Neural progenitor cell (in vitro differentiated cells): Measurements from ENCODE around the gene RALGAPA2. TPM values are rescaled to one million over a fixed set of nuclear protein-coding genes. Genes with fewer than 3 reads are reported as not detected.

ENCODE experiments used
- DNase-seq: peaks from one replicate; pipeline ENCODE4 v3.0.0-alpha.2; 2016; ENCODE audit warnings: low spot score
- H2AFZ ChIP-seq: fragments of 200-600 bp; sonication (generic); replicated peaks from 2 replicates; pipeline ENCODE4 v1.6.1; 2016; ENCODE audit warnings: antibody characterized with exemption
- H3F3A ChIP-seq: fragments of 200-600 bp; sonication (generic); 2 replicates; pipeline ENCODE4 v1.6.1; 2016; ENCODE audit warnings: antibody characterized with exemption, low read depth
- H3K27ac ChIP-seq: fragments of 200-600 bp; sonication (generic); 2 replicates; pipeline ENCODE4 v1.5.1; 2016; ENCODE audit warnings: mild to moderate bottlenecking
- H3K27me3 ChIP-seq: fragments of 200-600 bp; sonication (generic); 2 replicates; pipeline ENCODE4 v1.6.1; 2016; ENCODE audit warnings: mild to moderate bottlenecking, moderate library complexity
- H3K36me3 ChIP-seq: fragments of 200-600 bp; sonication (generic); 2 replicates; pipeline ENCODE4 v1.5.1; 2016
- H3K4me1 ChIP-seq: fragments of 200-600 bp; sonication (generic); 2 replicates; pipeline ENCODE4 v1.6.1; 2016; ENCODE audit warnings: mixed run types
- H3K4me2 ChIP-seq: fragments of 200-600 bp; sonication (generic); 2 replicates; pipeline ENCODE4 v1.6.1; 2016
- H3K4me3 ChIP-seq: fragments of 200-600 bp; sonication (generic); 2 replicates; pipeline ENCODE4 v1.5.1; 2016
- H3K79me2 ChIP-seq: fragments of 200-600 bp; sonication (generic); 2 replicates; pipeline ENCODE4 v1.6.1; 2016; ENCODE audit warnings: low read depth
- H3K9ac ChIP-seq: fragments of 200-600 bp; sonication (generic); 2 replicates; pipeline ENCODE4 v1.6.1; 2016
- H3K9me3 ChIP-seq: fragments of 200-600 bp; sonication (generic); 2 replicates; pipeline ENCODE4 v1.5.1; 2016; ENCODE audit warnings: low read depth
- H4K20me1 ChIP-seq: fragments of 200-600 bp; sonication (generic); 2 replicates; pipeline ENCODE4 v1.6.1; 2016; ENCODE audit warnings: low read depth
- H3K27ac Mint-ChIP-seq: 3 replicates; pipeline ENCODE4 v1.8.0; 2021; ENCODE audit warnings: mixed read lengths
- H3K27me3 Mint-ChIP-seq: 2 replicates; pipeline ENCODE4 v1.8.0; 2022; ENCODE audit warnings: low read depth, mild to moderate bottlenecking, inconsistent platforms, moderate library complexity, mixed read lengths; ENCODE audit not compliant: insufficient read depth
- H3K36me3 Mint-ChIP-seq: 3 replicates; pipeline ENCODE4 v1.8.0; 2021; ENCODE audit warnings: mixed read lengths
- H3K4me1 Mint-ChIP-seq: 3 replicates; pipeline ENCODE4 v1.8.0; 2021; ENCODE audit warnings: mixed read lengths
- H3K4me3 Mint-ChIP-seq: 3 replicates; pipeline ENCODE4 v1.8.0; 2021; ENCODE audit warnings: mild to moderate bottlenecking, moderate library complexity, mixed read lengths
- H3K9me3 Mint-ChIP-seq: 3 replicates; pipeline ENCODE4 v1.8.0; 2020; ENCODE audit warnings: mixed read lengths
- EZH2 ChIP-seq: fragments of 200-600 bp; sonication (generic); IDR thresholded peaks from 2 replicates; pipeline ENCODE4 v1.6.1; 2017; ENCODE audit warnings: antibody characterized with exemption, mild to moderate bottlenecking, moderate library complexity
- EZH2phosphoT487 ChIP-seq: fragments of 200-600 bp; sonication (generic); IDR thresholded peaks from 2 replicates; pipeline ENCODE4 v1.6.1; 2017; ENCODE audit warnings: antibody characterized with exemption
- total RNA-seq: library from RNA; depleted of rRNA; stranded (reverse); fragments of >200 nt; gene quantifications from 2 replicates; pipeline ENCODE4 v1.2.3, GENCODE V29; 2015; ENCODE audit warnings: low replicate concordance
- TF ChIP-seq, protein P1 (sequence below): fragments of 200-600 bp; sonication (generic); IDR thresholded peaks from 2 replicates; pipeline ENCODE4 v1.5.1; 2017; ENCODE audit warnings: antibody characterized with exemption, mild to moderate bottlenecking

RALGAPA2 gene
- total RNA-seq, 1 donor from 2014 or later = 25.9 TPM

DNA sequence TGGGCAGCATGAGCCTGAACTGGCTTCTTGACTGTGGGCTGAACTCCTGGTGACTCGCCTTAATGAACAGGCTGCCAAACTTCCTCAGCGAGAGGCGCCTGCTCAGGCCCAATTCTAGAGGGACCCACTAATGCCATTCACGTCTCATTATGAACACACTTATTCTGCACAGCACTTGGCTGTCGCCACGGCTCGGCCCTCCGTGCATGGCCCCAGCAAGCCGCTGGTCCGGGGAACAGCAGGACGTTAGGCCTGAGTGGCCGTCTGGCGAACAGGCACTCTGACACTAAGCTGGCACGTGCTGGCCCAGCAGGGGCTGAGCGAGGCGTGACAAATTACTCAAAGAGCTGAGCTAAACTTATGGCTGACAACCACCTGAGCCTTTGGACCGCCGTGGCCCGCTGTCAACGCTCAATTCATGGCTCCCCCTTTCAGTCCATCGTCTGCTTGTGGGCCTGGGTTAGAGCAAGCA, 298.6 kb downstream of the RALGAPA2 start:
- Histone ChIP-seq H3K4me1 (peaks cover 52% of the 10 kb centered on the region), H3K79me2 (no peaks in the 10 kb centered on the region), H2AFZ (no peak overlapping the region), H3K27ac (no peak overlapping the region), H3K9ac (no peak overlapping the region), H3K27me3 (no peaks in the 10 kb centered on the region), H3K9me3 (no peaks in the 10 kb centered on the region), H3K4me2 (no peak overlapping the region), H3K4me3 (no peak overlapping the region), H3K36me3 (no peaks in the 10 kb centered on the region), H3F3A (peaks cover 35% of the 10 kb centered on the region), H4K20me1 (peaks cover 13% of the 10 kb centered on the region)
- DNase-seq = peak; percentile 62
- peaks cover 21% of the 10 kb centered on the region for H3K27me3 Mint-ChIP-seq
- H3K4me3 Mint-ChIP-seq = no peak overlapping the region
- no peak overlapping the region for H3K27ac Mint-ChIP-seq
- TF ChIP-seq EZH2phosphoT487 (no peak), EZH2 (no peak)
- TF ChIP-seq, protein P1, sequence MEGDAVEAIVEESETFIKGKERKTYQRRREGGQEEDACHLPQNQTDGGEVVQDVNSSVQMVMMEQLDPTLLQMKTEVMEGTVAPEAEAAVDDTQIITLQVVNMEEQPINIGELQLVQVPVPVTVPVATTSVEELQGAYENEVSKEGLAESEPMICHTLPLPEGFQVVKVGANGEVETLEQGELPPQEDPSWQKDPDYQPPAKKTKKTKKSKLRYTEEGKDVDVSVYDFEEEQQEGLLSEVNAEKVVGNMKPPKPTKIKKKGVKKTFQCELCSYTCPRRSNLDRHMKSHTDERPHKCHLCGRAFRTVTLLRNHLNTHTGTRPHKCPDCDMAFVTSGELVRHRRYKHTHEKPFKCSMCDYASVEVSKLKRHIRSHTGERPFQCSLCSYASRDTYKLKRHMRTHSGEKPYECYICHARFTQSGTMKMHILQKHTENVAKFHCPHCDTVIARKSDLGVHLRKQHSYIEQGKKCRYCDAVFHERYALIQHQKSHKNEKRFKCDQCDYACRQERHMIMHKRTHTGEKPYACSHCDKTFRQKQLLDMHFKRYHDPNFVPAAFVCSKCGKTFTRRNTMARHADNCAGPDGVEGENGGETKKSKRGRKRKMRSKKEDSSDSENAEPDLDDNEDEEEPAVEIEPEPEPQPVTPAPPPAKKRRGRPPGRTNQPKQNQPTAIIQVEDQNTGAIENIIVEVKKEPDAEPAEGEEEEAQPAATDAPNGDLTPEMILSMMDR = no peak
- peaks cover 7% of the 10 kb centered on the region for H3K36me3 Mint-ChIP-seq
- peaks cover 2% of the 10 kb centered on the region for H3K9me3 Mint-ChIP-seq
- H3K4me1 Mint-ChIP-seq = peaks cover 62% of the 10 kb centered on the region

DNA sequence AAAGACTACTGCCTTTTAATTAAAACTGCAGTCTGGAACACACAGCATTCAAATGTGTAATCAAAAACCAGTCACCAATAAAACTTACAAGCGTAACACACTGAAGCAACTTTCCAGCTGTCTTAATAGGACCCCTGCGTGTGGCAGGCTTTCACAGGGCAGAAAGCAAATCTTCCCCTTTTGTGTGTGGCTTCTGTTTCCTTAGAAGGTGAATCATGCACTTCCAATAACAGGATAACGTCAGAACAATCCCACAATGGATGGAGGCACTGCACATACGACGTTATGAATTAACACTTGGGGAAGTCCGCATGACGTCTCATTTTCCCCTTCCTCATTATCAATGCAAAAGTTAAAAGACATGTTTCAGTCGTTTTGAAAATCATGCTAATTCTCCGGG, 299.7 kb downstream of the RALGAPA2 start:
- Histone ChIP-seq H3K27me3 (no peaks in the 10 kb centered on the region), H3K4me1 (peaks cover 52% of the 10 kb centered on the region), H2AFZ (no peak overlapping the region), H3K79me2 (no peaks in the 10 kb centered on the region), H4K20me1 (peaks cover 13% of the 10 kb centered on the region), H3K9me3 (no peaks in the 10 kb centered on the region), H3K36me3 (no peaks in the 10 kb centered on the region), H3K4me2 (peak overlapping the region; percentile 55), H3K27ac (no peak overlapping the region), H3K9ac (no peak overlapping the region), H3K4me3 (peak overlapping the region; percentile 7), H3F3A (peaks cover 35% of the 10 kb centered on the region)
- Mint-ChIP-seq H3K9me3 (no peaks in the 10 kb centered on the region), H3K36me3 (no peaks in the 10 kb centered on the region), H3K27me3 (peaks cover 19% of the 10 kb centered on the region), H3K4me3 (peak overlapping the region; percentile 6), H3K4me1 (peaks cover 70% of the 10 kb centered on the region), H3K27ac (peak overlapping the region; percentile 12)
- TF ChIP-seq EZH2phosphoT487 (no peak), EZH2 (no peak)
- TF ChIP-seq, protein P1 = no peak
- peak; percentile 51 for DNase-seq

DNA sequence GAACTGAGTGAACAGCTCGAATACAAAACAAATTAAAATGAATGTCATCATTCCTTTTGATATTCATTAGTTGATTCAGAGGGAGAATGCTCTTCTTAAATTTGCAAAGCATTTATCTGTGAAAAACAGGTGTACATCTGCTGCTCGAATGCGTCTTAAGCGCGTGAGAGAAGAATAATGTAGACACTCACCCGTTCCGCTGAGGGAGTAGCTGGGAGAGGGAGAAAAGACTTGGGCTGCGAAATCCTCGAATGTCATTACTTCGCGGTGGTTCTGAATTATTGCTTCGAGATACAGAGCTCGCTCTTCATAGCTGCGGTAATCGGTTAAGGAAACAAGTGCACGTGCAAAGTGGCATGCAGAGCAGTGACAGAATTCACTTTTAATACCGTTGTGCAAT, 300.6 kb downstream of the RALGAPA2 start:
- H3K4me3 Mint-ChIP-seq = peak overlapping the region; percentile 63
- no peak overlapping the region for H3K4me3 ChIP-seq

More for the DNA sequence above, 300.6 kb downstream of the RALGAPA2 start:
- Histone ChIP-seq H3K4me1 (peaks cover 52% of the 10 kb centered on the region), H3K79me2 (no peaks in the 10 kb centered on the region), H3K27me3 (no peaks in the 10 kb centered on the region), H4K20me1 (peaks cover 13% of the 10 kb centered on the region), H3K36me3 (no peaks in the 10 kb centered on the region), H3K9ac (no peak overlapping the region), H3K9me3 (no peaks in the 10 kb centered on the region), H3F3A (peaks cover 35% of the 10 kb centered on the region), H3K4me2 (peak overlapping the region; percentile 63), H3K27ac (no peak overlapping the region), H2AFZ (no peak overlapping the region)
- TF ChIP-seq, protein P1 = no peak
- TF ChIP-seq EZH2phosphoT487 (no peak), EZH2 (no peak)
- DNase-seq = no peak
- H3K27ac Mint-ChIP-seq = peak overlapping the region; percentile 30
- H3K4me1 Mint-ChIP-seq = peaks cover 70% of the 10 kb centered on the region
- no peaks in the 10 kb centered on the region for H3K9me3 Mint-ChIP-seq
- H3K27me3 Mint-ChIP-seq = peaks cover 15% of the 10 kb centered on the region
- H3K36me3 Mint-ChIP-seq = no peaks in the 10 kb centered on the region
